ENCODE measurements around the gene SORCS2. TPM values are rescaled to one million over a fixed set of nuclear protein-coding genes. Genes with fewer than 3 reads are reported as not detected.

The SORCS2 gene
- total and polyA plus RNA-seq, 8 donors: 4.6 to 9.7 (median 7.2) TPM

- H3K27ac ChIP-seq: no peak overlapping the region
- intact Hi-C loops (cut with DNase I): no loop called here
- TF ChIP-seq, protein P1, sequence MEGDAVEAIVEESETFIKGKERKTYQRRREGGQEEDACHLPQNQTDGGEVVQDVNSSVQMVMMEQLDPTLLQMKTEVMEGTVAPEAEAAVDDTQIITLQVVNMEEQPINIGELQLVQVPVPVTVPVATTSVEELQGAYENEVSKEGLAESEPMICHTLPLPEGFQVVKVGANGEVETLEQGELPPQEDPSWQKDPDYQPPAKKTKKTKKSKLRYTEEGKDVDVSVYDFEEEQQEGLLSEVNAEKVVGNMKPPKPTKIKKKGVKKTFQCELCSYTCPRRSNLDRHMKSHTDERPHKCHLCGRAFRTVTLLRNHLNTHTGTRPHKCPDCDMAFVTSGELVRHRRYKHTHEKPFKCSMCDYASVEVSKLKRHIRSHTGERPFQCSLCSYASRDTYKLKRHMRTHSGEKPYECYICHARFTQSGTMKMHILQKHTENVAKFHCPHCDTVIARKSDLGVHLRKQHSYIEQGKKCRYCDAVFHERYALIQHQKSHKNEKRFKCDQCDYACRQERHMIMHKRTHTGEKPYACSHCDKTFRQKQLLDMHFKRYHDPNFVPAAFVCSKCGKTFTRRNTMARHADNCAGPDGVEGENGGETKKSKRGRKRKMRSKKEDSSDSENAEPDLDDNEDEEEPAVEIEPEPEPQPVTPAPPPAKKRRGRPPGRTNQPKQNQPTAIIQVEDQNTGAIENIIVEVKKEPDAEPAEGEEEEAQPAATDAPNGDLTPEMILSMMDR (IDR thresholded peaks at IDR 0.05): no peak
- no peak for ATAC-seq
- H3K27me3 ChIP-seq: peaks cover 0 to 27% of the 10 kb centered on the region in 2 donors
- no peaks in the 10 kb centered on the region for H3K4me1 ChIP-seq
- no peaks in the 10 kb centered on the region for H3K36me3 ChIP-seq
- H3K9me3 ChIP-seq: no peaks in the 10 kb centered on the region
- DNase-seq: peak in 1 of 4 donors; percentile 64
- H3K4me3 ChIP-seq: no peak overlapping the region
Measured at GRCh38 chr4:7371210-7371941, 179.0 kb downstream of the SORCS2 start.

DNA sequence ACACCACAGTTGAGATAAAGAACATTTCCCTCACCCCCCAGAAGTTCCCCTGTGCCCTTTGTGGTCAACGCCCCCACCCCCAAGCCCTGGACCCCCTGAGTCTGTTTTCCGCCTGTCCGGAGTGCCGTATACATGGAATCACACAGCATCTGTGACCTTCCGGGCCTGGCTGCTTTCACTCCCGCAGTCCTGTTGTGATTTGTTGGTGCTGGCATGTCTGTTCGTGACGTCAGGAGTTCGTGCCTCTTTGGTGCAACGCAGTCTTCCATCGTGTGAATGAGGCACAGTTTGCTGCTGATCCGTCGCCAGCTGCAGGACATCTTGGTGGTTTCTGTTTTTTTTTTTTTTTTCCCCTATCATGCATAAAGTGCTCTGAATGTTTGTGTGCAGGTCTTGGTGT lies 180.3 kb downstream of the SORCS2 start:
- TF ChIP-seq, protein P1 (IDR thresholded peaks at IDR 0.05): no peak
- H3K4me3 ChIP-seq: no peak overlapping the region
- no peak for ATAC-seq
- no peaks in the 10 kb centered on the region for H3K4me1 ChIP-seq
- intact Hi-C loops (cut with DNase I): no loop called here
- DNase-seq: no peak
- no peaks in the 10 kb centered on the region for H3K36me3 ChIP-seq
- H3K9me3 ChIP-seq: no peaks in the 10 kb centered on the region
- peaks cover 0 to 25% of the 10 kb centered on the region in 2 donors for H3K27me3 ChIP-seq
- no peak overlapping the region for H3K27ac ChIP-seq

- TF ChIP-seq, protein P1 (IDR thresholded peaks at IDR 0.05): no peak
- Histone ChIP-seq H3K4me3 (no peak overlapping the region), H3K27ac (no peak overlapping the region), H3K36me3 (no peaks in the 10 kb centered on the region), H3K4me1 (no peaks in the 10 kb centered on the region), H3K27me3 (peaks cover 0 to 21% of the 10 kb centered on the region in 2 donors), H3K9me3 (no peaks in the 10 kb centered on the region)
- DNase-seq: peak in 1 of 4 donors; percentile 39
- intact Hi-C loops (cut with DNase I): no loop called here
- ATAC-seq: no peak
Measured at GRCh38 chr4:7374571-7374970, 182.2 kb downstream of the SORCS2 start.

DNA sequence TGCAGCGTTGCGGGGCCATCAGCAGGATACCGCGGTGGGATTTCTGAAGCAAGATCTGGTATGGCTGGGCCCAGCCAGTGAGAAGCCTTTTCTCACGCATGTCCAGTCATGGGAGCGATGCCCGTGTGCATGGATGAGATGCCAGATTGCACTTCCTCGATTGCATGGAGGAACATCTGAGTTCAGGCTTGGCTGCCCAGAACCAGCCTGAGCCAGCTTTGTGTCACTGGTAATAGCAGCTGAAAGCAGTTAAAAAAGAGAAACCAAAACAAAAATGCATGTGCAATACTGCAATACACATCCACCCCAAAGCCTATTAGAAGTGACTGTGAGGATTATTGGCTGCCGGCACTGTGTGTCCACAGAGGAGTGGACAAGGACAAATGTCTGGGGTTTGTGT lies 183.1 kb downstream of the SORCS2 start:
- no peak overlapping the region for H3K4me3 ChIP-seq
- TF ChIP-seq, protein P1 (IDR thresholded peaks at IDR 0.05): no peak
- DNase-seq: peak in 1 of 4 donors; percentile 75
- H3K36me3 ChIP-seq: no peaks in the 10 kb centered on the region
- no peaks in the 10 kb centered on the region for H3K9me3 ChIP-seq
- no peak for ATAC-seq
- intact Hi-C loops (cut with DNase I): no loop called here
- peaks cover 0 to 21% of the 10 kb centered on the region in 2 donors for H3K27me3 ChIP-seq
- no peak overlapping the region for H3K27ac ChIP-seq
- no peaks in the 10 kb centered on the region for H3K4me1 ChIP-seq

DNA sequence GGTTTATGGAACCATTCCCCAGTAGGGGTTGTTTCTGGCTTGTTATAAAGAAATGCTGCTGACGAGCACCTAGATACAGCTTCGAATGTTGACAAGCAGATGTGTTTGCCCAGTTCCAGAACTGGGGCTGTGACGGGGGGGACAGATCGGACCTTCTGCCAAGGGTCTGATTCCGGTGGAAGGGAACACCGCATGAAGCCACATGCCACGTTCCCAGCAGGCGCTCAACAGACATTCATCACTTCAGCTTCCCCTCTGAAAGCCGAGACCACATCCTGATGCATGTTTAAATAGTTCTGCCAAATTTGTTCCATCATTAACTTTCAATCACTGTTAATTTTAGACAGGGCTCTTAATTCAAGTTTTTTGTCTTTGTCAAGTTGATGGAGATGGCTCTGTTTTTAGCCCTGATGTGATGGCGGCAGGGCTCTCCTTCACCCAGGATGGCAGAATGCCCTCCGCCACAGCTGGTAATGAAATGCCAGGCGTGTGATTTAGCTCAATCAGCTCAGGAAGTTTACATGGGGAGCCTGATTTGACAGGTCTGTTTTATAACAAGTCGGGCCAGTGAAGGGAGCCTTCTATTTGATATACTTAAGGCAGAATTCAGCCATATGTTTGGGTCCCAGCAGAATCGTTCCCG lies 185.0 kb downstream of the SORCS2 start:
- H3K36me3 ChIP-seq: no peaks in the 10 kb centered on the region
- TF ChIP-seq, protein P1 (IDR thresholded peaks at IDR 0.05): no peak
- H3K9me3 ChIP-seq: no peaks in the 10 kb centered on the region
- ATAC-seq (no peak), DNase-seq (no peak)
- intact Hi-C loops (cut with DNase I): no loop called here
- no peaks in the 10 kb centered on the region for H3K4me1 ChIP-seq
- no peak overlapping the region for H3K4me3 ChIP-seq
- peaks cover 0 to 32% of the 10 kb centered on the region in 2 donors for H3K27me3 ChIP-seq
- H3K27ac ChIP-seq: no peak overlapping the region

Measured in left lung (tissue), 10 donors.